HEK293 (cell line): ENCODE data around the gene LMAN1L.

ENCODE experiments used
- HOXD13 ChIP-seq: sonication (generic); formaldehyde crosslinking; IDR thresholded peaks from 2 replicates; pipeline ENCODE4 v1.8.0; 2022; ENCODE audit warnings: missing genetic modification reagents, borderline replicate concordance
- KLF8 ChIP-seq: fragments of 450-650 bp; formaldehyde crosslinking; IDR thresholded peaks from 2 replicates; pipeline ENCODE4 v1.5.1; 2016; ENCODE audit warnings: missing biosample characterization, missing genetic modification characterization
- MEIS1 ChIP-seq: sonication (generic); formaldehyde crosslinking; IDR thresholded peaks from 2 replicates; pipeline ENCODE4 v1.8.1; 2022; ENCODE audit warnings: missing genetic modification reagents, mild to moderate bottlenecking, borderline replicate concordance
- PRDM1 ChIP-seq: fragments of 450-650 bp; formaldehyde crosslinking; IDR thresholded peaks from 2 replicates; pipeline ENCODE4; 2016; ENCODE audit warnings: missing biosample characterization, missing genetic modification characterization
- REPIN1 ChIP-seq: fragments of 450-650 bp; formaldehyde crosslinking; IDR thresholded peaks from 2 replicates; pipeline ENCODE4 v1.5.1; 2017; ENCODE audit warnings: missing biosample characterization, missing genetic modification characterization, low read depth
- SETDB1 ChIP-seq: IDR thresholded peaks from one replicate; pipeline ENCODE4 v1.6.1; 2017; ENCODE audit warnings: mild to moderate bottlenecking, low read length, moderate library complexity, mixed read lengths; ENCODE audit not compliant: insufficient read length
- SP2 ChIP-seq: fragments of 450-650 bp; formaldehyde crosslinking; IDR thresholded peaks from 2 replicates; pipeline ENCODE4 v1.5.1; 2016; ENCODE audit warnings: missing biosample characterization, missing genetic modification characterization
- ZBTB20 ChIP-seq: fragments of 450-650 bp; formaldehyde crosslinking; IDR thresholded peaks from 2 replicates; pipeline ENCODE4 v1.5.1; 2016; ENCODE audit warnings: missing biosample characterization, missing genetic modification characterization
- ZBTB7A ChIP-seq: fragments of 450-650 bp; formaldehyde crosslinking; IDR thresholded peaks from 2 replicates; pipeline ENCODE4 v1.5.1; 2016; ENCODE audit warnings: low read depth, missing biosample characterization, missing genetic modification characterization
- ZNF114 ChIP-seq: fragments of 450-650 bp; formaldehyde crosslinking; IDR thresholded peaks from 2 replicates; pipeline ENCODE4 v1.5.0; 2017; ENCODE audit warnings: missing biosample characterization, missing genetic modification characterization
- ZNF140 ChIP-seq: fragments of 450-650 bp; formaldehyde crosslinking; IDR thresholded peaks from 2 replicates; pipeline ENCODE4 v1.5.1; 2016; ENCODE audit warnings: missing biosample characterization, missing genetic modification characterization
- ZNF155 ChIP-seq: fragments of 450-650 bp; formaldehyde crosslinking; IDR thresholded peaks from 2 replicates; pipeline ENCODE4 v1.5.1; 2016; ENCODE audit warnings: missing biosample characterization, missing genetic modification characterization
- ZNF169 ChIP-seq: fragments of 450-650 bp; formaldehyde crosslinking; IDR thresholded peaks from 2 replicates; pipeline ENCODE4 v1.5.1; 2016; ENCODE audit warnings: missing biosample characterization, missing genetic modification characterization
- ZNF23 ChIP-seq: fragments of 450-650 bp; formaldehyde crosslinking; IDR thresholded peaks from 2 replicates; pipeline ENCODE4 v1.5.1; 2016; ENCODE audit warnings: missing biosample characterization, missing genetic modification characterization, borderline replicate concordance
- ZNF248 ChIP-seq: fragments of 450-650 bp; formaldehyde crosslinking; IDR thresholded peaks from 2 replicates; pipeline ENCODE4 v1.5.1; 2017; ENCODE audit warnings: missing biosample characterization, missing genetic modification characterization
- ZNF341 ChIP-seq: fragments of 450-650 bp; formaldehyde crosslinking; IDR thresholded peaks from 2 replicates; pipeline ENCODE4; 2016; ENCODE audit warnings: low read depth, missing biosample characterization, missing genetic modification characterization
- ZNF426 ChIP-seq: fragments of 450-650 bp; formaldehyde crosslinking; IDR thresholded peaks from 2 replicates; pipeline ENCODE4 v1.5.1; 2017; ENCODE audit warnings: missing biosample characterization, missing genetic modification characterization, mild to moderate bottlenecking, inconsistent platforms, moderate library complexity
- ZNF514 ChIP-seq: fragments of 450-650 bp; formaldehyde crosslinking; IDR thresholded peaks from 2 replicates; pipeline ENCODE4 v1.5.1; 2016; ENCODE audit warnings: missing biosample characterization, missing genetic modification characterization
- ZNF560 ChIP-seq: fragments of 450-650 bp; formaldehyde crosslinking; IDR thresholded peaks from 2 replicates; pipeline ENCODE4 v1.5.1; 2017; ENCODE audit warnings: missing biosample characterization, missing genetic modification characterization, borderline replicate concordance
- ZNF623 ChIP-seq: fragments of 450-650 bp; formaldehyde crosslinking; IDR thresholded peaks from 2 replicates; pipeline ENCODE4 v1.5.1; 2016; ENCODE audit warnings: missing biosample characterization, missing genetic modification characterization
- ZNF843 ChIP-seq: fragments of 450-650 bp; formaldehyde crosslinking; IDR thresholded peaks from 2 replicates; pipeline ENCODE4 v1.5.1; 2016; ENCODE audit warnings: missing biosample characterization, missing genetic modification characterization
- TF ChIP-seq, protein P1 (sequence below): fragments of 450-650 bp; formaldehyde crosslinking; IDR thresholded peaks from 2 replicates; pipeline ENCODE4 v1.5.0; 2017; ENCODE audit warnings: missing biosample characterization, missing genetic modification characterization, borderline replicate concordance
- TF ChIP-seq, protein P2 (sequence below): fragments of 450-650 bp; formaldehyde crosslinking; IDR thresholded peaks from 2 replicates; pipeline ENCODE4 v1.5.1; 2016; ENCODE audit warnings: missing biosample characterization, missing genetic modification characterization
- TF ChIP-seq, protein P3 (sequence below): fragments of 450-650 bp; formaldehyde crosslinking; conservative IDR thresholded peaks from 2 replicates; pipeline ENCODE4 v1.5.1; 2016; ENCODE audit warnings: low read depth, missing biosample characterization, missing genetic modification characterization
- TF ChIP-seq, protein P4 (sequence below): fragments of 450-650 bp; formaldehyde crosslinking; IDR thresholded peaks from 2 replicates; pipeline ENCODE4 v1.5.1; 2016; ENCODE audit warnings: missing biosample characterization, missing genetic modification characterization, borderline replicate concordance
- TF ChIP-seq, protein P5 (sequence below): fragments of 450-650 bp; formaldehyde crosslinking; IDR thresholded peaks from 2 replicates; pipeline ENCODE4 v1.5.1; 2017; ENCODE audit warnings: missing biosample characterization, missing genetic modification characterization

The LMAN1L gene

DNA sequence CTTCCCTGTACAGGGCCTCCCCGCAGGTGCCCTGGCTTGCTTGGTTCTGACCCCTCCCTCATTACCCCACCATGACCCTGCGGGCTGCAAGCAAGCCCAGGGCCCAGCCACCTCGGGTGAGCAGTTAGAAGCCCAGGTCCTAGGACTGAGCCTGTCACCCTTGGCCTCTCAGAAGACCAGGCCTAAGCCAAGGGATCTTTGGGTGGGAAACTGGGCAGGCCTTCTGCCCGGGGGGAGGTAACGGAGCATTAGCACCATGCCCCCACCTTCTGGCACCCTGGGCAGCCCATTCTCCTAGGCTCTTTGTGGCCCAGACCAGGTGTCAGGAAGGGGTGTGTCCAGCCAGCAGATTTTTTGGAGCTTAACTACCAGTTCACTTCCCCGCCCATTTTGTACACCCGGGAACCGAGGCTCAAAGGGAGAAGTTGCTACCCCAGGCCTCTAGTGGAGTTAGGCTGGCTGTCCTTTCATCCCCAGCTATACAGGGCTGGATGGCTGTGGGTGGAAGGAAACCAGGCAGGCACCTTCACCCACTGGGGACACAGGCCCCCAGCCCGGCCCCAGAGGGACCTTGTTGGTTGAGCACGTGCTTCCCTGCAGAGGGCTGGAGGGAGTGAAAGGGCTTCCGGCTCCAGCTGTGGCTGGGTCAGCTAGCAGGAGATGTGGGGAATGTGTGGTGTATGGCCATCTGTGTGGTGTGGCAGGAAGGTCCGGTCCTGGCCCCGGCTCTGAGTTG, 29.4 kb upstream of the LMAN1L start (continued):
- no peak for TF ChIP-seq ZNF426 (tag by site-specific recombination)
- TF ChIP-seq ZNF169 (tag by site-specific recombination), result no peak
- TF ChIP-seq HOXD13 (CRISPR knock-in tag), result no peak
- no peak for TF ChIP-seq SETDB1
- no peak for TF ChIP-seq ZBTB7A (tag by site-specific recombination)
- TF ChIP-seq, protein P1, sequence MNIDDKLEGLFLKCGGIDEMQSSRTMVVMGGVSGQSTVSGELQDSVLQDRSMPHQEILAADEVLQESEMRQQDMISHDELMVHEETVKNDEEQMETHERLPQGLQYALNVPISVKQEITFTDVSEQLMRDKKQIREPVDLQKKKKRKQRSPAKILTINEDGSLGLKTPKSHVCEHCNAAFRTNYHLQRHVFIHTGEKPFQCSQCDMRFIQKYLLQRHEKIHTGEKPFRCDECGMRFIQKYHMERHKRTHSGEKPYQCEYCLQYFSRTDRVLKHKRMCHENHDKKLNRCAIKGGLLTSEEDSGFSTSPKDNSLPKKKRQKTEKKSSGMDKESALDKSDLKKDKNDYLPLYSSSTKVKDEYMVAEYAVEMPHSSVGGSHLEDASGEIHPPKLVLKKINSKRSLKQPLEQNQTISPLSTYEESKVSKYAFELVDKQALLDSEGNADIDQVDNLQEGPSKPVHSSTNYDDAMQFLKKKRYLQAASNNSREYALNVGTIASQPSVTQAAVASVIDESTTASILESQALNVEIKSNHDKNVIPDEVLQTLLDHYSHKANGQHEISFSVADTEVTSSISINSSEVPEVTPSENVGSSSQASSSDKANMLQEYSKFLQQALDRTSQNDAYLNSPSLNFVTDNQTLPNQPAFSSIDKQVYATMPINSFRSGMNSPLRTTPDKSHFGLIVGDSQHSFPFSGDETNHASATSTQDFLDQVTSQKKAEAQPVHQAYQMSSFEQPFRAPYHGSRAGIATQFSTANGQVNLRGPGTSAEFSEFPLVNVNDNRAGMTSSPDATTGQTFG (tag by site-specific recombination), result no peak
- peak; percentile 70 for TF ChIP-seq ZNF341
- TF ChIP-seq REPIN1, result no peak
- TF ChIP-seq ZNF155 (tag by site-specific recombination), result no peak
- TF ChIP-seq, protein P2, sequence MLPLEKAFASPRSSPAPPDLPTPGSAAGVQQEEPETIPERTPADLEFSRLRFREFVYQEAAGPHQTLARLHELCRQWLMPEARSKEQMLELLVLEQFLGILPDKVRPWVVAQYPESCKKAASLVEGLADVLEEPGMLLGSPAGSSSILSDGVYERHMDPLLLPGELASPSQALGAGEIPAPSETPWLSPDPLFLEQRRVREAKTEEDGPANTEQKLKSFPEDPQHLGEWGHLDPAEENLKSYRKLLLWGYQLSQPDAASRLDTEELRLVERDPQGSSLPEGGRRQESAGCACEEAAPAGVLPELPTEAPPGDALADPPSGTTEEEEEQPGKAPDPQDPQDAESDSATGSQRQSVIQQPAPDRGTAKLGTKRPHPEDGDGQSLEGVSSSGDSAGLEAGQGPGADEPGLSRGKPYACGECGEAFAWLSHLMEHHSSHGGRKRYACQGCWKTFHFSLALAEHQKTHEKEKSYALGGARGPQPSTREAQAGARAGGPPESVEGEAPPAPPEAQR, result no peak
- TF ChIP-seq SP2 (tag by site-specific recombination), result peak; percentile 36; the same call in 1 of the 2 replicates
- TF ChIP-seq ZNF114, result no peak
- no peak for TF ChIP-seq ZNF140 (tag by site-specific recombination)
- TF ChIP-seq ZNF514 (tag by site-specific recombination), result no peak
- no peak for TF ChIP-seq ZNF843 (tag by site-specific recombination)
- TF ChIP-seq, protein P3, sequence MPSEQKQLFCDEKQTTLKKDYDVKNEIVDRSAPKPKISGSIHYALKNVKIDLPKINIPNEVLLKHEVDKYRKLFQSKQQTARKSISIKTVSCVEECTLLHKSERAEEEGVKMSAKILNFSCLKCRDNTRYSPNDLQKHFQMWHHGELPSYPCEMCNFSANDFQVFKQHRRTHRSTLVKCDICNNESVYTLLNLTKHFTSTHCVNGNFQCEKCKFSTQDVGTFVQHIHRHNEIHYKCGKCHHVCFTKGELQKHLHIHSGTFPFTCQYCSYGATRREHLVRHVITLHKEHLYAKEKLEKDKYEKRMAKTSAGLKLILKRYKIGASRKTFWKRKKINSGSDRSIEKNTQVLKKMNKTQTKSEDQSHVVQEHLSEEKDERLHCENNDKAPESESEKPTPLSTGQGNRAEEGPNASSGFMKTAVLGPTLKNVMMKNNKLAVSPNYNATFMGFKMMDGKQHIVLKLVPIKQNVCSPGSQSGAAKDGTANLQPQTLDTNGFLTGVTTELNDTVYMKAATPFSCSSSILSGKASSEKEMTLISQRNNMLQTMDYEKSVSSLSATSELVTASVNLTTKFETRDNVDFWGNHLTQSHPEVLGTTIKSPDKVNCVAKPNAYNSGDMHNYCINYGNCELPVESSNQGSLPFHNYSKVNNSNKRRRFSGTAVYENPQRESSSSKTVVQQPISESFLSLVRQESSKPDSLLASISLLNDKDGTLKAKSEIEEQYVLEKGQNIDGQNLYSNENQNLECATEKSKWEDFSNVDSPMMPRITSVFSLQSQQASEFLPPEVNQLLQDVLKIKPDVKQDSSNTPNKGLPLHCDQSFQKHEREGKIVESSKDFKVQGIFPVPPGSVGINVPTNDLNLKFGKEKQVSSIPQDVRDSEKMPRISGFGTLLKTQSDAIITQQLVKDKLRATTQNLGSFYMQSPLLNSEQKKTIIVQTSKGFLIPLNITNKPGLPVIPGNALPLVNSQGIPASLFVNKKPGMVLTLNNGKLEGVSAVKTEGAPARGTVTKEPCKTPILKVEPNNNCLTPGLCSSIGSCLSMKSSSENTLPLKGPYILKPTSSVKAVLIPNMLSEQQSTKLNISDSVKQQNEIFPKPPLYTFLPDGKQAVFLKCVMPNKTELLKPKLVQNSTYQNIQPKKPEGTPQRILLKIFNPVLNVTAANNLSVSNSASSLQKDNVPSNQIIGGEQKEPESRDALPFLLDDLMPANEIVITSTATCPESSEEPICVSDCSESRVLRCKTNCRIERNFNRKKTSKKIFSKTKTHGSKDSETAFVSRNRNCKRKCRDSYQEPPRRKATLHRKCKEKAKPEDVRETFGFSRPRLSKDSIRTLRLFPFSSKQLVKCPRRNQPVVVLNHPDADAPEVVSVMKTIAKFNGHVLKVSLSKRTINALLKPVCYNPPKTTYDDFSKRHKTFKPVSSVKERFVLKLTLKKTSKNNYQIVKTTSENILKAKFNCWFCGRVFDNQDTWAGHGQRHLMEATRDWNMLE (tag by site-specific recombination), result no peak
- no peak for TF ChIP-seq ZNF560 (tag by site-specific recombination)
- TF ChIP-seq, protein P4, sequence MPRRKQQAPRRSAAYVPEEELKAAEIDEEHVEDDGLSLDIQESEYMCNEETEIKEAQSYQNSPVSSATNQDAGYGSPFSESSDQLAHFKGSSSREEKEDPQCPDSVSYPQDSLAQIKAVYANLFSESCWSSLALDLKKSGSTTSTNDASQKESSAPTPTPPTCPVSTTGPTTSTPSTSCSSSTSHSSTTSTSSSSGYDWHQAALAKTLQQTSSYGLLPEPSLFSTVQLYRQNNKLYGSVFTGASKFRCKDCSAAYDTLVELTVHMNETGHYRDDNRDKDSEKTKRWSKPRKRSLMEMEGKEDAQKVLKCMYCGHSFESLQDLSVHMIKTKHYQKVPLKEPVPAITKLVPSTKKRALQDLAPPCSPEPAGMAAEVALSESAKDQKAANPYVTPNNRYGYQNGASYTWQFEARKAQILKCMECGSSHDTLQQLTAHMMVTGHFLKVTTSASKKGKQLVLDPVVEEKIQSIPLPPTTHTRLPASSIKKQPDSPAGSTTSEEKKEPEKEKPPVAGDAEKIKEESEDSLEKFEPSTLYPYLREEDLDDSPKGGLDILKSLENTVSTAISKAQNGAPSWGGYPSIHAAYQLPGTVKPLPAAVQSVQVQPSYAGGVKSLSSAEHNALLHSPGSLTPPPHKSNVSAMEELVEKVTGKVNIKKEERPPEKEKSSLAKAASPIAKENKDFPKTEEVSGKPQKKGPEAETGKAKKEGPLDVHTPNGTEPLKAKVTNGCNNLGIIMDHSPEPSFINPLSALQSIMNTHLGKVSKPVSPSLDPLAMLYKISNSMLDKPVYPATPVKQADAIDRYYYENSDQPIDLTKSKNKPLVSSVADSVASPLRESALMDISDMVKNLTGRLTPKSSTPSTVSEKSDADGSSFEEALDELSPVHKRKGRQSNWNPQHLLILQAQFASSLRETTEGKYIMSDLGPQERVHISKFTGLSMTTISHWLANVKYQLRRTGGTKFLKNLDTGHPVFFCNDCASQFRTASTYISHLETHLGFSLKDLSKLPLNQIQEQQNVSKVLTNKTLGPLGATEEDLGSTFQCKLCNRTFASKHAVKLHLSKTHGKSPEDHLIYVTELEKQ (tag by site-specific recombination), result 0 out of 2 replicates have a peak, but pooled peaks have one; percentile 25
- no peak for TF ChIP-seq ZNF623
- TF ChIP-seq, protein P5, sequence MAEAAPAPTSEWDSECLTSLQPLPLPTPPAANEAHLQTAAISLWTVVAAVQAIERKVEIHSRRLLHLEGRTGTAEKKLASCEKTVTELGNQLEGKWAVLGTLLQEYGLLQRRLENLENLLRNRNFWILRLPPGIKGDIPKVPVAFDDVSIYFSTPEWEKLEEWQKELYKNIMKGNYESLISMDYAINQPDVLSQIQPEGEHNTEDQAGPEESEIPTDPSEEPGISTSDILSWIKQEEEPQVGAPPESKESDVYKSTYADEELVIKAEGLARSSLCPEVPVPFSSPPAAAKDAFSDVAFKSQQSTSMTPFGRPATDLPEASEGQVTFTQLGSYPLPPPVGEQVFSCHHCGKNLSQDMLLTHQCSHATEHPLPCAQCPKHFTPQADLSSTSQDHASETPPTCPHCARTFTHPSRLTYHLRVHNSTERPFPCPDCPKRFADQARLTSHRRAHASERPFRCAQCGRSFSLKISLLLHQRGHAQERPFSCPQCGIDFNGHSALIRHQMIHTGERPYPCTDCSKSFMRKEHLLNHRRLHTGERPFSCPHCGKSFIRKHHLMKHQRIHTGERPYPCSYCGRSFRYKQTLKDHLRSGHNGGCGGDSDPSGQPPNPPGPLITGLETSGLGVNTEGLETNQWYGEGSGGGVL (tag by site-specific recombination), result no peak
- TF ChIP-seq ZNF23, result no peak
- no peak for TF ChIP-seq MEIS1
- TF ChIP-seq PRDM1 (tag by site-specific recombination), result no peak
- TF ChIP-seq ZNF248, result no peak
- no peak for TF ChIP-seq KLF8 (tag by site-specific recombination)
- peak; percentile 64 for TF ChIP-seq ZBTB20 (tag by site-specific recombination)
